Pons (tissue), 1 donor: Measurements from ENCODE around the gene TASOR.
"Not testable (repeated sequence)": the region's sequence is repeated elsewhere in the genome, so short reads cannot be mapped to it uniquely, and the experiment has no call there.

ENCODE experiments used
- DNase-seq: peaks from one replicate; pipeline ENCODE4 v3.0.0-alpha.2; 2016; ENCODE audit warnings: low spot score

Gene TASOR, protein sequence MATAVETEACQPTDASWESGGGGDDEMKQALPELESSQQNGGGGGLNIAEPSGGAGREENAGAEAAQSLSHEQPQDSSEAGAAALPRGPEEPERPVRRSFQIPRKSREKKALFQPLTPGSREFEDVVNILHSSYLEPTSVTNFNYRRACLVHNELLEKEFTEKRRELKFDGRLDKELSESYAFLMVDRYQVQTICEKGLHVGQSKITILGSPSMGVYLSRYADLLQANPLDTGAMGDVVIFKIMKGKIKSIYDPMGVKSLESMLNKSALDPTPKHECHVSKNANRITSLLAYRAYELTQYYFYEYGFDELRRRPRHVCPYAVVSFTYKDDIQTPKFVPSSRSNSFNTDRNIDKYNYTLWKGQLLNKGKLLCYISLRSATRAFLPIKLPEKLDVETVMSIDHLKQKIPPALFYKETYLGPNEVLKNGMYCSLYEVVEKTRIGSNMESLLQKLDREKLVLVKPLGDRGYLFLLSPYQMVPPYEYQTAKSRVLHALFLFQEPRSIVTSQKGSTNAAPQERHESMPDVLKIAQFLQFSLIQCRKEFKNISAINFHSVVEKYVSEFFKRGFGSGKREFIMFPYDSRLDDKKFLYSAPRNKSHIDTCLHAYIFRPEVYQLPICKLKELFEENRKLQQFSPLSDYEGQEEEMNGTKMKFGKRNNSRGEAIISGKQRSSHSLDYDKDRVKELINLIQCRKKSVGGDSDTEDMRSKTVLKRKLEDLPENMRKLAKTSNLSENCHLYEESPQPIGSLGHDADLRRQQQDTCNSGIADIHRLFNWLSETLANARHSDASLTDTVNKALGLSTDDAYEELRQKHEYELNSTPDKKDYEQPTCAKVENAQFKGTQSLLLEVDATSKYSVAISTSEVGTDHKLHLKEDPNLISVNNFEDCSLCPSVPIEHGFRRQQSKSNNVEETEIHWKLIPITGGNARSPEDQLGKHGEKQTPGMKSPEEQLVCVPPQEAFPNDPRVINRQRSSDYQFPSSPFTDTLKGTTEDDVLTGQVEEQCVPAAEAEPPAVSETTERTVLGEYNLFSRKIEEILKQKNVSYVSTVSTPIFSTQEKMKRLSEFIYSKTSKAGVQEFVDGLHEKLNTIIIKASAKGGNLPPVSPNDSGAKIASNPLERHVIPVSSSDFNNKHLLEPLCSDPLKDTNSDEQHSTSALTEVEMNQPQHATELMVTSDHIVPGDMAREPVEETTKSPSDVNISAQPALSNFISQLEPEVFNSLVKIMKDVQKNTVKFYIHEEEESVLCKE (N-terminal part only)

DNA sequence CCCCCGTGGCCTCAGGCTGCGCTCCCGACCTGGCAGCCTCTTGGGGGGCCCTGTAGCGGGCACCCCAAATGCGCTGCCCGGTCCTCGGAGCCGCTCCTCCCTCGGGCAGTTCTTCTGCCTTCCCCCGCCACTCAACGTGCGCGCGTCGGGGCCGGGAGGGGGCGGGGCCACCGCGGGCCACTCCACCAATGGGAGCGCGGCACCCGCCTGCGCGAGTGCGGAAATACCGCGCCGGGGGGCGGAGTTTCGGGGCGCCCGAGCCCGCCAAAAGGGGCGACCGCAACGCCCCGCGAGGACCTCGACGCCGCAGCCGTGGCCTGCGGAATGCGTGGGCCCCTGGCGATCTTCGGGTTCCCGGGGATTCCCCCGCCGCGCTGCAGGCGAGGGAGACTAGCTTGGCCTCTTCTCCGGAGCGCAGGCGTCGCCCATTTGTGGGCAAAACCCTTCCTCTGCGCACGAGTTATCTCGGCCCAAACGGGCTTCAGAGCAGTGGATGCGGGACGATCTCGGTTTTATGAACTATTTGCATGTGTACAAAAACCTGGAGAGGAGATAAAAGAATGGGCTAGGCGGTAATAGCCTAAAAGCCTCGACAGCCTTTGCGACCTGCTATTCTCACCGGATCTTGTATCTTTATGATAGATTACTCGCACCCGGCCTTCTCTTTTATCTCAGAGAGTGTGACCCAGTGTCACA lies at the start of gene TASOR:
TSS of gene TASOR (minus strand) at position 144 of the 696 bp plus-strand sequence. CDS start 259 bp downstream, outside the sequence.
- peak; percentile 73 for DNase-seq

- no peak for DNase-seq
Observed at GRCh38 chr3:56732109-56732508, 49.0 kb upstream of the TASOR start.

DNA sequence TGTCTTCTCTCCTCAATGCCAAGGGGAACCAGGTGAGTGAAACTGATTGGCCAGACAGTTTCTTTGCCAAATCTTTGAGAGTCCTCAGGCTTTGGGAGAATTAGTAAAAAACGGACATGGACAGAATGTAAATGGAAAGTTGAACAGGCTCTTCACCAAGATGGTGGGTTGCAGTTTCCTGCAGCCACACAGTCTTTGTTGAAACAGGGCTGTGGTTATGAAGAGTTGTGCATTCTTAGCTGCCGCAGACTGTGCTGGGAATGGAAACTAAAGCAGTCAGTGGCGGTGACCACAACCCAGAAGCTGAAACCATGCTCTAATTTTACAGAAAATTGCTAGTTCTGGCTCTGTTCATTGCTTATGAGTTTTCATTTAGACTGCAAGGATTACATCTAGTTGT lies 42.1 kb upstream of the TASOR start:
- DNase-seq, result no peak

DNA sequence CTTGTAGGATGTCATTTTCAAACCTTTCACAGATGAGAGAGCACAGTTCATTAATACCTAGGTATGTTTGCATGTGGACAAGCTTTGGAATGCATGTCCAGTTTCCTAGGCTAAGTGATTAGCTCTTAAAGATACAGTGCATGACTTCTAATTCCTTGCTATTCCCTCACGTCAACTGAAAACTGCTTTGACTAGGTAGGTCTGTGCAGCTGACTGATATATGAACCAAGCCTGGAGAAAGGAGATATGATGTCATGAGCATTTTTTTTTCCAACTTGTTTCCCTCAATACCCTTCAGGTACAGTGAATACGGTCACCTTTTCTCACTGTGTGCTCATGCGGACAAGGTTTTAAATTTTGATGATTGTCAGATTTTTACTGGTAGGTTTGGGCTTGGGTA lies 41.6 kb upstream of the TASOR start:
- DNase-seq, result no peak

DNA sequence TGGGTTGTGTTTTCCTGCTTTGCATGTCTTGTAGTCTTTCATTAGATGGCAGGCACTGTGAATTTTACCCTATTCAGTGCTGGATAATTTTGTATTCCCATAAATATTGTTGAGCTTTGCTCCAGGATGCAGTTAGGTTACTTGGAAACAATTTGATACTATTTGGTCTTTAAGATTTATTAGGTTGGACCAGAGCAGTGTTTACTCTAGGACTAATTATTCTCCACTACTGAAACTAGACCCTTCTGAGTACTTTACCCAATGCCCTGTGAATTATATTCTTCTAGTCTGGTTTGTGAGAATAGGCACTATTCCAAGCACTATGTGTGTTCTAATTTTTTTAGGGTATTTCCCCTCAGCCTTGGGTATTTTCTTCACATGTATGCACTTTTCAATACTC lies 37.8 kb upstream of the TASOR start:
- DNase-seq, result no peak

GRCh38 chr3:56718809-56719208 lies 35.7 kb upstream of the TASOR start:
- not testable (repeated sequence) for DNase-seq

DNA sequence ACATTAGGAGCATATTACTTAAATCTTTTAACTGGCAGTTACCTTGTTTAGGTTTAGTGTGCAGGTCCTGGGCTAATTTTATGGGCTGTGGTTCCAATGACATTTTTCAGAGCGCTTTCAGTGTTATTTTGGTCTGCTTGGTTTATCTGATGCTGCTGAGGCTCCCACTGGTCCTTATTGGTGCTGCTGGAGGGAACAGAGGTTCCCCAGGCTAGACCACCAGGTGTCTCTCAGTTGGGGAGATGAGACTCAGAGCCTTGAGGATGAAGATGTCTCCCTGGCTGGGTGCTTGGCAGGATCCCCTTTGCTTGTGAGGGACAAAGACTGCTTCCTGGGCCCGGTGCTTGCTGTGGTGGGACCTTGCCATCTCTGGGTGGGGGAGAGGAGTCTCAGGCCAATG lies 28.3 kb upstream of the TASOR start:
- DNase-seq, result no peak

GRCh38 chr3:56707412-56707811 lies 24.3 kb upstream of the TASOR start:
- not testable (repeated sequence) for DNase-seq

DNA sequence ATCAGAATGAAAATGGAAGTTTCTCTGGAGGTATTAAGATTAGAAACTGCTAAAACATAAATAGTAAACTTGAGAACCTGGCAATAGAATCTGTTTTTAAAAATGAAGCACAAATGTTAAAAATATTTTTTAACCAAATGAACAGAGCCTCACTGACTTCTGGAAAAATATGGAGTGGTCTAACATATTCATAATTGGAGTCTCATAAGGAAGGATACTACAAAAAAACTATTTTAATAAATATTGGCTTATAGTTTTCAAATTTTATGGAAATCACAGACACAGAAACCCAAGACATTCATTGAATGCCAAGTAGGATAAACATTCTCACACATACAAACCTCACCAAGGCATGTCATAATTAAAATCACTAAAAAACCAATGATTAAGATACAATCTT lies 23.6 kb upstream of the TASOR start:
- DNase-seq, result no peak

DNA sequence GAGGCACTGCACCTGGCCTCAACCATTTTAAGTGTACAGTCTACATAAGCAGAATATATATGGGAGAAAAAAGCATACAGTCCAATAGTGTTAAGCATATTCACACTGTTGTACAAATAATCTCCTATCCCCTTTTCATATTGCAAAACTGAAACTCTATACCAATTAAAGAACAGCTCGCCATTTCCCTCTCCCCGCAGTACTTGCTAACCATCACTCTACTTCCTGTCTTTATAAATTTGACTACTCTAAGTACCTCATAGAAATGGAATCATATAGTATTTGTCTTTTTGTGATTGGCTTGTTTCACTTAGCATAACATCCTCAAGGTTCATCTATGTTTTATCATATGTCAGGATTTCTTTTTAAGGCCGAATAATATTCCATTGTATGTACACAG lies 21.6 kb upstream of the TASOR start:
- no peak for DNase-seq

DNA sequence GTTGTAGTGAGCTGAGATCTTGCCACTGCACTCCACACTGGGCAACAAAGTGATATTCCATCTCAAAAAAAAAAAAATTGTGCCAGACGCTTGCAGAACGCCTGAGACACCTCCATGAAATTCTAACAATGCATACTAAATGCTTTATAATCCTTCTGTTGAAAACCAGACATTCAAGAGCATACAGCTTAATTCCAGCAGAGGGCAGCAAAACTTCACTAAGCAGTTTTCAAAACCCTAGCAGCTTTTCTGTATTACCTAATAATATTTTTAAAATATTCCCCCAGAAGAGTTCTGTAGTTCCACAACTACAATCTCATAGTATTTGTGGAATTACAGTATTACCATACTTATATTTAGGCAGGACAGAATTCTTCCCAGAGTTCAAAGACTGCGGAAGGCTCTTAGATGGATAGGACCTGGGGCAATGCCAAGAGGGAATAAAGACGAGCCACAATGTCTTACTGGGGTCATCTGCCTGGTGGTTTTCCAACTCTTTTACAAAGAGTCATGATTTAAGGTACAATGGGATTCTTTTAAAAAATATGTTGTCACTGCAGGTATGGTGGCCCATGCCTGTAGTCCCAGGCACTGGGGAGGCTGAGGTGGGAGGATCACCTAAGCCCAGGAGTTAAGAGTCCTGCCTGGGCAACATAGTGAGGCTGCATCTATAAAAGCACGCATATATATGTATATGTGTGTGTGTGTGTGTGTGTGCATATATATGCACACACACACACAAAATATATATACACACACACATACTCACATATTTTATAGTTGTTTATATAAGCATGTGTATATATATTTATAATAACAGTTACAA lies 19.6 kb upstream of the TASOR start:
- DNase-seq, result peak; percentile 88

DNA sequence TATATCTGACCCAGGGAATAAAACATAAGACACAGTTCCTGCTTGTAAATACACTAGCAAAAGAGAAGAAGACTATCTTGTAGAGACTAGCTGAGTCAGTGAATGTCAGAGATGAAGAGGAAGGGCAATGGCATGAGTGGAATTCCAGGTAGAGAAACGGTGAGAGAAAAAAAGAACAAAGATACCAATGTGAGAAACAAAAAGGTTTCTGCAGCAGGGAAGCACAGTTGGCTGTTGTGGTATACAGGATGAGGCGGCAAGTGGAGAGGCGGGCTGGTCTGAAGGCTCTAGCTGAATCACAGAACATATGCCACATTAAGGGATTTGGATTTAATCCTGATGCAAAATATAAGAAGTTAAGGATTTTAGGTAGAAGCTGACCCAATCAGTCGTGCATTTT lies 17.1 kb upstream of the TASOR start:
- DNase-seq, result no peak

- DNase-seq, result no peak
Observed at GRCh38 chr3:56694867-56695683, 12.0 kb upstream of the TASOR start.

GRCh38 chr3:56693750-56694149 lies 10.7 kb upstream of the TASOR start:
- DNase-seq, result peak; percentile 19

- DNase-seq, result not testable (repeated sequence)
Observed at GRCh38 chr3:56692520-56693433, 9.7 kb upstream of the TASOR start.

GRCh38 chr3:56692001-56692365 lies 8.9 kb upstream of the TASOR start:
- DNase-seq, result not testable (repeated sequence)

- no peak for DNase-seq
Observed at GRCh38 chr3:56691165-56692000, 8.3 kb upstream of the TASOR start.

DNA sequence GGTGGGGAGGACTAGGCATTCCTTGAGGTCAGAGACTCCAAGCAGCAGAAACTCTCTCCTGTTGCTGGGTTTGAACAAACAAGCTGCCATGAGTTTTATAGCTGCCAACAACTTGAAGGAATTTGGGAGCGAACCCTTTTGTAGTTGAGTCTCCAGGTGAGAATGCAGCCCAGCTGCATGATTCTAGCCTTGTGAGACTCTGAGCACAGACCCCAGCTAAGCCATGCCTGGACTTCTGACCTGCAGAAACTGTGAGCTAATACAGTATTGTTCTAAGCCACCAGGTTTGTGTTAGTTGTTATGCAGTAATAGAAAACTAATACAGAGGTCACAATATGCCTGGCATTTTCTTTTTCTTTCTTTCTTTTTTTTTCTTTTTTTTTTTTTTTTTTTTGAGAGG lies 6.2 kb upstream of the TASOR start:
- DNase-seq, result no peak
